ENCODE data around the gene SYP.
A peak's percentile ranks its signal among the peaks of the same experiment; 100 is the strongest.
"Not testable (repeated sequence)": the region's sequence is repeated elsewhere in the genome, so short reads cannot be mapped to it uniquely, and the experiment has no call there.

SYP gene

DNA sequence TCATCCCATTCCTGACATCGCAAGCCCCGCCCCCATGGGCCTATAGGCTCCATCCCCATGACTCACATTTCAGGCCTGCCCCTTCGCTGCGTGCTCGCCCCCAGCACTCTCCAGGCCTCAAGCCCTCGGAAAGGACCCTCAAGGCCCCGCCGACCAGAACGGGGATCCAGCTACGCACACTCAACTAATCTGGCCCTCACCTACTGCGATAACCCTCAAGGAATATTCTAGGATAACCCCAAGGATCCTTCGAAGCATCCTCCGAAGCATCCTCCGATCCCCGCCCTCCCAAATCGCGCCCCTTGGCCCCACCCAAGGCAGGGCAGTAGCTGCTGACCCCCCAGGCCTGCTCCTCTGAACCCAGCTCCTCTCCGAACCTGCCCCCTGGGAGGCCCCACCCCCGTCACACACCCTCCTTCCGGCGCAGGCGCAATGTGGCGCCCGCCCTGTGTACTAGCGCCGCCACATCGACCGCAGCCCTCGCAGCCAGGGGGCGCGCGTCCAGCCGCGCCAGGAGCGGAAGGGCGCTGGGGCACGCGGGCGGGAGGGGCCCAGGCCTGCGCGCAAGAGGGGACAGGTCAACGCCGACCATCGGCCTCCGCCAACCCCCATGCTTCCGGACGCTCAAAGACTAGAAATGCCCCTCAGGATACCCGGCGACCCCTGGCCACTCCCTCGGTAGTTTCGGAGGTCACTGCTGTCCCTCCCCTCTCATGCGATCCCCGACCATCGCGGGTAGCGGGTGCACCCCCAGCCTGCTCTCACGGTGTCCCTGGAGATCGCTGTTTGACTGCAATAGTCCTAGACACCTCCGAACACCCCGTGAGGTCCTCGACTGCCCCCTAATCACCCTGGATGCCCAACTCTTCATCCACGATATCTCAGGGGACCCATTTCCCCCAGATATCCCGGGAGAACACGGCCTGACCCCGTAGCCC is 43.8 kb downstream of the SYP start:
- Histone ChIP-seq H4K20me1 (ENCODE audit: insufficient read depth, low read length) (no peaks in the 10 kb centered on the region), H3K79me2 (ENCODE audit: low read length) (no peaks in the 10 kb centered on the region), H3K4me2 (ENCODE audit: low read length) (peak overlapping the region; percentile 94), H3K9me3 (ENCODE audit: insufficient read depth, low read length) (no peaks in the 10 kb centered on the region), H3K27me3 (ENCODE audit: low read depth, low read length) (no peaks in the 10 kb centered on the region), H3K4me3 (ENCODE audit: low read length) (peak overlapping the region; percentile 99), H3K4me1 (ENCODE audit: low read length) (peaks cover 6% of the 10 kb centered on the region; the same call in 1 of the 2 replicates), H3K9ac (ENCODE audit: low read length) (peak overlapping the region; percentile 99), H3K27ac (ENCODE audit: low read length) (peak overlapping the region; percentile 81), H2AFZ (ENCODE audit: low read depth, low read length) (peak overlapping the region; percentile 84), H3K36me3 (replicated peaks; ENCODE audit: low read depth, low read length) (no peaks in the 10 kb centered on the region)
- TF ChIP-seq, protein P1, sequence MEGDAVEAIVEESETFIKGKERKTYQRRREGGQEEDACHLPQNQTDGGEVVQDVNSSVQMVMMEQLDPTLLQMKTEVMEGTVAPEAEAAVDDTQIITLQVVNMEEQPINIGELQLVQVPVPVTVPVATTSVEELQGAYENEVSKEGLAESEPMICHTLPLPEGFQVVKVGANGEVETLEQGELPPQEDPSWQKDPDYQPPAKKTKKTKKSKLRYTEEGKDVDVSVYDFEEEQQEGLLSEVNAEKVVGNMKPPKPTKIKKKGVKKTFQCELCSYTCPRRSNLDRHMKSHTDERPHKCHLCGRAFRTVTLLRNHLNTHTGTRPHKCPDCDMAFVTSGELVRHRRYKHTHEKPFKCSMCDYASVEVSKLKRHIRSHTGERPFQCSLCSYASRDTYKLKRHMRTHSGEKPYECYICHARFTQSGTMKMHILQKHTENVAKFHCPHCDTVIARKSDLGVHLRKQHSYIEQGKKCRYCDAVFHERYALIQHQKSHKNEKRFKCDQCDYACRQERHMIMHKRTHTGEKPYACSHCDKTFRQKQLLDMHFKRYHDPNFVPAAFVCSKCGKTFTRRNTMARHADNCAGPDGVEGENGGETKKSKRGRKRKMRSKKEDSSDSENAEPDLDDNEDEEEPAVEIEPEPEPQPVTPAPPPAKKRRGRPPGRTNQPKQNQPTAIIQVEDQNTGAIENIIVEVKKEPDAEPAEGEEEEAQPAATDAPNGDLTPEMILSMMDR (IDR thresholded peaks at IDR 0.05; ENCODE audit: low read depth, low read length): peak; percentile 65
- no peak for TF ChIP-seq EZH2phosphoT487 (IDR thresholded peaks at IDR 0.05; ENCODE audit: low read depth)

DNA sequence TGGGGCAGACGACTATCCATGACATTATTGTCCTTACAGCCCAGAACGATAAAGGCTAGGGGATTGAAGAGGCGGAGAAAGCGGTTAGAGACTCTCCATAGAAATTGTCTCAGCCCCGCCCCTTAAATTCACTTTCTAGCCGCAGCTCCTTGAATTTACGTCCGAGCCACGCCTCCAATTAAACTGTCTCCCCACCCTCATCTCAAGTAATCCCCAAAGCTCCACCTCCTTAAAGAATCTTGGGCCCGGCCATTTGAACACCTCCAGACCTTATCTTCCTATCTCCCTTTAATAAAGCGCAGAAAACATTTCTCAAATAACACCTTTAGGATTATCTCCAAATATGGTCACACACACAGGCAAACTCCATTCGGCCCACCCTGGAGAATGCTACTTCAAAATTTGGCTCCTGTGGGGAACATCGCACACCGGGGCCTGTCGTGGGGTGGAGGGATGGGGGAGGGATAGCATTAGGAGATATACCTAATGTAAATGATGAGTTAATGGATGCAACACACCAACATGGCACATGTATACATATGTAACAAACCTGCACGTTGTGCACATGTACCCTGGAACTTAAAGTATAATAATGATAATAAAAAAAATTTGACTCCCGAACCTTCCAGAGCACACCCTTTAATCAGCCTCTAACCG is 44.6 kb downstream of the SYP start:
- H3K27ac ChIP-seq (ENCODE audit: low read length): 0 out of 2 replicates have a peak overlapping the region, but pooled peaks have one; percentile 81
- H3K4me3 ChIP-seq (ENCODE audit: low read length): peak overlapping the region; percentile 99
- TF ChIP-seq EZH2phosphoT487 (IDR thresholded peaks at IDR 0.05; ENCODE audit: low read depth): no peak
- TF ChIP-seq, protein P1 (IDR thresholded peaks at IDR 0.05; ENCODE audit: low read depth, low read length): no peak
- peak overlapping the region; percentile 94 for H3K4me2 ChIP-seq (ENCODE audit: low read length)
- no peaks in the 10 kb centered on the region for H3K36me3 ChIP-seq (replicated peaks; ENCODE audit: low read depth, low read length)
- no peaks in the 10 kb centered on the region for H4K20me1 ChIP-seq (ENCODE audit: insufficient read depth, low read length)
- no peak overlapping the region for H2AFZ ChIP-seq (ENCODE audit: low read depth, low read length)
- H3K27me3 ChIP-seq (ENCODE audit: low read depth, low read length): no peaks in the 10 kb centered on the region
- H3K79me2 ChIP-seq (ENCODE audit: low read length): no peaks in the 10 kb centered on the region
- peak overlapping the region; percentile 99 for H3K9ac ChIP-seq (ENCODE audit: low read length)
- H3K4me1 ChIP-seq (ENCODE audit: low read length): peaks cover 6% of the 10 kb centered on the region; the same call in 1 of the 2 replicates
- H3K9me3 ChIP-seq (ENCODE audit: insufficient read depth, low read length): no peaks in the 10 kb centered on the region

DNA sequence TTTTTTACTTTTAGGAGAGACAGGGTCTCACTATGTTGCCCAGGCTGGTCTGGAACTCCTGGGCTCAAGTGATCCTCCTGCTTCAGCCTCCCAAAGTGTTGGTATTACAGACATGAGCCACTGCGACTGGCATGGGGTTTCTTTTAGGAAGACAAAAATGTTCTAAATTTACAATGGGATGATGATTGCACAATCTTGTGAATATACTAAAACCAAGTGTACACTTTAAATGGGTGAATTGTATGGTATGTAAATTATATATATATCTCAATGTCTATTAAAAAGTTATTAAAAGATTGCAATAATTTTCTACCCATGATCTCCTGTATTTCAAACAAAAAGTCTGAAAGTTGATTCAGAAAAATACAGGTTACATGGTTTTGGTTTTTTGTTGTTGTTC is 46.5 kb downstream of the SYP start:
- Histone ChIP-seq H3K36me3 (replicated peaks; ENCODE audit: low read depth, low read length) (no peaks in the 10 kb centered on the region), H4K20me1 (ENCODE audit: insufficient read depth, low read length) (no peaks in the 10 kb centered on the region), H3K4me3 (ENCODE audit: low read length) (no peak overlapping the region), H3K9me3 (ENCODE audit: insufficient read depth, low read length) (no peaks in the 10 kb centered on the region), H3K27ac (ENCODE audit: low read length) (no peak overlapping the region), H3K9ac (ENCODE audit: low read length) (no peak overlapping the region), H3K27me3 (ENCODE audit: low read depth, low read length) (no peaks in the 10 kb centered on the region), H3K4me1 (ENCODE audit: low read length) (peaks cover 12% of the 10 kb centered on the region), H2AFZ (ENCODE audit: low read depth, low read length) (no peak overlapping the region), H3K4me2 (ENCODE audit: low read length) (no peak overlapping the region), H3K79me2 (ENCODE audit: low read length) (no peaks in the 10 kb centered on the region)
- TF ChIP-seq EZH2phosphoT487 (IDR thresholded peaks at IDR 0.05; ENCODE audit: low read depth): no peak
- TF ChIP-seq, protein P1 (IDR thresholded peaks at IDR 0.05; ENCODE audit: low read depth, low read length): no peak

DNA sequence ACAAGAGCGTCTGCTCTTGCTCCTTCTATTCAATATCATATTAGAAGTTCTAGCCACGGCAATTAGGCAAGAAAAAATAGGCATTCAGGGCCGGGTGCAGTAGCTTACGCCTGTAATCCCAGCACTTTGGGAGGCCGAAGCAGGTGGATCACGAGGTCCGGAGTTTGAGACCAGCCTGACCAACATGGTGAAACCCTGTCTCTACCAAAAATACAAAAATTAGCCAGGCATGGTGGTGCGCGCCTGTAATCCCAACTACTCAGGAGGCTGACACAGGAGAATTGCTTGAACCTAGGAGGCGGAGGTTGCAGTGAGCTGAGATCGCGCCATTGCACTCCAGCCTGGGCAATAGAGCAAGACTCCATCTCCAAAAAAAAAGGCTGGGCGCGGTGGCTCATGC is 50.7 kb downstream of the SYP start:
- H3K27me3 ChIP-seq (ENCODE audit: low read depth, low read length); H3K9me3 ChIP-seq (ENCODE audit: insufficient read depth, low read length); H3K4me3 ChIP-seq (ENCODE audit: low read length); H3K79me2 ChIP-seq (ENCODE audit: low read length); H3K27ac ChIP-seq (ENCODE audit: low read length); H3K9ac ChIP-seq (ENCODE audit: low read length); H3K4me2 ChIP-seq (ENCODE audit: low read length); H3K36me3 ChIP-seq (replicated peaks; ENCODE audit: low read depth, low read length); H4K20me1 ChIP-seq (ENCODE audit: insufficient read depth, low read length); H2AFZ ChIP-seq (ENCODE audit: low read depth, low read length): not testable (repeated sequence)
- H3K4me1 ChIP-seq (ENCODE audit: low read length): peaks cover 11% of the 10 kb centered on the region

DNA sequence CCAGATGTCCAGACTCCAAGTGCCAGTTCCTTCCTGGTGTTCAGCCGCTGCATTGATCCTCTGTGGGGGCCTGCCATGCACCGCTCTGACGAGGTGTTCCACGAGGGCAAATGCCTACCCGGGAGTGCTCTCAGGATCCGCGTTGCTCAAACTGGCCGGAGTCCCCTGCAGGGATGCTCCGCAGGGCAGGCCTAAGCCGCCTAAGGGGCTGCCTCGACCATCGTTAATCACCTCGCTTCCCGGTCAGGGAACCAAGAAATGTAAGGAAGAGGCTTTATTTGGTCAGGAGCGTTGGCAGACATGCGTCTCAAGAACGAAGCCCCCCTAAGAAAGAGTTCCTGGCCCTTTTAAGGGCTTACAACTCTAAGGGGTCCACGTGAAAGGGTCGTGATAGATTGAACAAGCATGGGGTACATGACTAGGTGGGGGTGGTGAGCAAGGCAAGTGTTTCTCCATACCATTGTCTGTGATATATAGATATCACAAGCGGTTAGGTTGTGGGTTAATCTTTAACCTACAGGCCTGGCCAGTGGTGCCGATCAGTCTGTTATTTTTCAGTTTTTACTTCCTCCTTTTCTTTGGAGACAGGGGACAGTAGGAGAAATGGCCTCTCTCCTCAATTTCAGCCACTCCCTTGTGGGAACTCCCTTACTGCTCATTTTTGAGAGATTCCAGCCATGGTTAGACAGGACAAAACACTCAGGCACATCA is 51.4 kb downstream of the SYP start:
- not testable (repeated sequence) for H3K4me3 ChIP-seq (ENCODE audit: low read length); H3K27me3 ChIP-seq (ENCODE audit: low read depth, low read length); H4K20me1 ChIP-seq (ENCODE audit: insufficient read depth, low read length); H3K27ac ChIP-seq (ENCODE audit: low read length); H3K36me3 ChIP-seq (replicated peaks; ENCODE audit: low read depth, low read length); H3K9ac ChIP-seq (ENCODE audit: low read length); H3K79me2 ChIP-seq (ENCODE audit: low read length); H3K9me3 ChIP-seq (ENCODE audit: insufficient read depth, low read length); H2AFZ ChIP-seq (ENCODE audit: low read depth, low read length)
- Histone ChIP-seq H3K4me1 (ENCODE audit: low read length) (peaks cover 11% of the 10 kb centered on the region), H3K4me2 (ENCODE audit: low read length) (peak overlapping the region; percentile 30; the same call in 1 of the 2 replicates)
